Measurements from ENCODE around the gene CALN1.

Gene CALN1

DNA sequence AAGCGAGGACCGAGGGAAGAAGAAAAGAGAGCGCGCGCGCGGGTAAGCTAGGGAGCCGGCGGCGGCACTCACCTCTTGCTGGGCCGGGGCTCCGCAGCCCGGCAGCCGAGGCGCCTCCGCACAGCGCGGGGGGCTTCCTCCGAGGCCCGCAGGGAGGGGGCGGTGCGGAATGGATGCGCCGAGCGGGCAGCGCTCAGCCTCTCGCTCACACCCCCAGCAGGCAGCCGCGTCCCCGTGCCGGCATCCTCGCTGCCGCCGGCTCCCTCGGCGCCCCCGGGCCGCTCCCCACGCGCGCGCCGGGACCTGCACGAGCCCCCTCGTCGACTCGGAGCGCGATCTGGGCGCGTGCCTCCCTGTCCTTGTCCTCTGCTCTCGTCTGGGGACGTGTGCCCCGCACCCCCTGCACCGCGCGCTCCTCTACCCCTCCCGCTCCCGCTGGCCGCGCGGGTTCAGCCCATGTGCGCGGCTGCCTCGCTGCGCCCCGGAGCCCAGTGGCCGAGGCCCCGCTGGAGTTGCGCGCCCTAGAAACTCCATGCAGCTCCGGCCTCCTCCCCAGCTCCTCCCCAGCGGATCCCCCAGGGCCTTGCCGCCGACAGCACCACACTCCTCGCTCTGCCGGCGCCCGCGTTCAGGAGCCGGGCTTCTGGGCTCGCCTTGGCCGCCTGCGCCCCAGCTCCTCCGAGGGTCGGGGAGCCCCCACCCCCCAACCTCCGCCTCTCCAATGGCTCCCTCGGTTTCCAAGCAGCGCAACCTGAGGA is 75.3 kb downstream of the CALN1 start:
- TF ChIP-seq, protein P1, sequence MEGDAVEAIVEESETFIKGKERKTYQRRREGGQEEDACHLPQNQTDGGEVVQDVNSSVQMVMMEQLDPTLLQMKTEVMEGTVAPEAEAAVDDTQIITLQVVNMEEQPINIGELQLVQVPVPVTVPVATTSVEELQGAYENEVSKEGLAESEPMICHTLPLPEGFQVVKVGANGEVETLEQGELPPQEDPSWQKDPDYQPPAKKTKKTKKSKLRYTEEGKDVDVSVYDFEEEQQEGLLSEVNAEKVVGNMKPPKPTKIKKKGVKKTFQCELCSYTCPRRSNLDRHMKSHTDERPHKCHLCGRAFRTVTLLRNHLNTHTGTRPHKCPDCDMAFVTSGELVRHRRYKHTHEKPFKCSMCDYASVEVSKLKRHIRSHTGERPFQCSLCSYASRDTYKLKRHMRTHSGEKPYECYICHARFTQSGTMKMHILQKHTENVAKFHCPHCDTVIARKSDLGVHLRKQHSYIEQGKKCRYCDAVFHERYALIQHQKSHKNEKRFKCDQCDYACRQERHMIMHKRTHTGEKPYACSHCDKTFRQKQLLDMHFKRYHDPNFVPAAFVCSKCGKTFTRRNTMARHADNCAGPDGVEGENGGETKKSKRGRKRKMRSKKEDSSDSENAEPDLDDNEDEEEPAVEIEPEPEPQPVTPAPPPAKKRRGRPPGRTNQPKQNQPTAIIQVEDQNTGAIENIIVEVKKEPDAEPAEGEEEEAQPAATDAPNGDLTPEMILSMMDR (IDR thresholded peaks at IDR 0.05; ENCODE audit: low read depth, low read length), result no peak
- DNase-seq, result no peak
- Histone ChIP-seq H3K27me3 (peaks cover 27% of the 10 kb centered on the region), H3K36me3 (no peaks in the 10 kb centered on the region), H3K4me1 (no peaks in the 10 kb centered on the region), H3K9me3 (no peaks in the 10 kb centered on the region), H3K4me3 (ENCODE audit: low read depth, low read length) (no peak overlapping the region)

DNA sequence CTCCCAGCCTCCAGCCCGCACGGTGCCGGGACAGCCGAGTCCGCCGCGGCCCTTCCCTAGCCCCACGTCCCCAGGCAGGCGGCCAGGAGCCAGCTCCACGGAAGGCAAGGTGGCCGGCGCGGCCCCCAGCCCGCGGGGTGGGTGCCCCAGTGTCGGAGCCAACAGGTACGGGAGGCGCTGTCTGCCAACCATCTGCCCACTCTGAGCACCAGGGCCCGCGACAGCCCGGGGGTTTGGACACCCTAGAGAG is 75.8 kb downstream of the CALN1 start:
- TF ChIP-seq, protein P1 (IDR thresholded peaks at IDR 0.05; ENCODE audit: low read depth, low read length), result no peak
- Histone ChIP-seq H3K4me3 (ENCODE audit: low read depth, low read length) (no peak overlapping the region), H3K4me1 (no peaks in the 10 kb centered on the region), H3K36me3 (no peaks in the 10 kb centered on the region), H3K27me3 (peaks cover 27% of the 10 kb centered on the region), H3K9me3 (no peaks in the 10 kb centered on the region)
- DNase-seq, result no peak

DNA sequence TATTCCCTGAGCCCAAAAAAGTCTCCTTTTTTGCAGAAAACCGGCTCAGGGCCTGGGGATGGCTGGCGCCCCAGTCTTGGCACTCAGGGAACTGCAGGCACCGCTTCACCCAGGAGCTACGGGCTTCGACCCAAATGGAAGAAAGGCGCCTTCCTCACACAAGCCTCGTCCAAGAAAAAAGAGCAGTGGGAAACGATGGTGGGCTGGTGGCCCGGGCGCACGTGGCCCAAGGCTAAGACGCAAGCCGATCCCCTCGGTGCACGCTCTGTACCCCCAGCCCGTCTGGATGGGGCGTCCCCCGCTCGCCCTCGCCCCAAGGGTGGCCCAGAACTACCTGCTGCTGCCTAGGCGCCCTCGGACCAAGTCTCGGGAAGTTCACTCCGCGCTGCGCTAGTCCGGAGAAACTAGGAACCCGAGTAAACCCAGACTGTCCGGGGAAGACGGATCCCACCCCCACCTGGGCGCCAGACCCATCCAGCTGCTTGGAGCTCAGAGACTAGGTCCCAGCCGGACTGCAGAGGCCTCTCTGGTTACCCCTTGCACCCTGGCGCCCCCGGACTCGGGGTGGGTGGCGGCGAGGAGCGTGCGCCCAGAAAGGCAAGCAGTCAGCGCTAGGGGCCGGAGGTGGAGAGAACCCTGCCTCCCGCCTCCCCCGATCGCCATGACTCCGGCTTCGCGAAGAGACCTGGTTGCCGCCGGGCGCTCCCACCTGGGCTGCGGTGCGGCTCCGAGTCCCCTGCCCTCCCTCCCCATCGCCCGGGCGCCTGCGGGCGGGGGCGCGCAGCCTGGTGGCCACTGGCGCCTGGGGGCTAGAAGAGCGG is 76.4 kb downstream of the CALN1 start:
- Histone ChIP-seq H3K4me3 (ENCODE audit: low read depth, low read length) (no peak overlapping the region), H3K36me3 (no peaks in the 10 kb centered on the region), H3K9me3 (no peaks in the 10 kb centered on the region), H3K4me1 (no peaks in the 10 kb centered on the region), H3K27me3 (peaks cover 27% of the 10 kb centered on the region)
- DNase-seq, result no peak
- TF ChIP-seq, protein P1 (IDR thresholded peaks at IDR 0.05; ENCODE audit: low read depth, low read length), result no peak

- TF ChIP-seq, protein P1 (IDR thresholded peaks at IDR 0.05; ENCODE audit: low read depth, low read length), result no peak
- no peaks in the 10 kb centered on the region for H3K4me1 ChIP-seq
- no peak overlapping the region for H3K4me3 ChIP-seq (ENCODE audit: low read depth, low read length)
- H3K27me3 ChIP-seq, result peaks cover 27% of the 10 kb centered on the region
- no peaks in the 10 kb centered on the region for H3K9me3 ChIP-seq
- no peaks in the 10 kb centered on the region for H3K36me3 ChIP-seq
- no peak for DNase-seq
These were observed 77.4 kb downstream of the CALN1 start for GRCh38 chr7:72334698-72335097.

DNA sequence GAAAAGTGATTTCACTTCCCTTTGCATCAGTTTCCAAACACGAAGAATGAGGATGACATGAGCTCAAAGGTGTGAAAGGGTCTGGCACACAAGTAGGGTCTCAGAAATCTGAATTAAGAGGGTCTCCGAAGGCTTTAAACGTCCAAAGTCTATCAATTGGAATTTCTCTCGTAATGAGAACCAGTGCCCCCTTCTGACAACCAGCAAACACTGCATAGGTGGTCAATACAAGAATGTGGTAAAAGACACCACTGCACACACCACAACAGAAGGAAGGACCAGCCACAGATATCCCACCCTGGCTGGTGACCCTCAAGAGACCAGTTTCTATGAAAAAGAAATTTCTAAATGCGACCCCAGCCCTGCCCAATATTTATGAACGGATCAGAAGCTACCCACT is 78.1 kb downstream of the CALN1 start:
- no peak overlapping the region for H3K4me3 ChIP-seq (ENCODE audit: low read depth, low read length)
- DNase-seq, result no peak
- TF ChIP-seq, protein P1 (IDR thresholded peaks at IDR 0.05; ENCODE audit: low read depth, low read length), result peak; percentile 49
- no peaks in the 10 kb centered on the region for H3K36me3 ChIP-seq
- H3K4me1 ChIP-seq, result no peaks in the 10 kb centered on the region
- peaks cover 27% of the 10 kb centered on the region for H3K27me3 ChIP-seq
- H3K9me3 ChIP-seq, result no peaks in the 10 kb centered on the region

- Histone ChIP-seq H3K9me3 (no peaks in the 10 kb centered on the region), H3K36me3 (no peaks in the 10 kb centered on the region), H3K27me3 (no peaks in the 10 kb centered on the region), H3K4me3 (ENCODE audit: low read depth, low read length) (no peak overlapping the region), H3K4me1 (no peaks in the 10 kb centered on the region)
- DNase-seq, result no peak
- TF ChIP-seq, protein P1 (IDR thresholded peaks at IDR 0.05; ENCODE audit: low read depth, low read length), result no peak
These were observed 85.3 kb downstream of the CALN1 start for GRCh38 chr7:72326811-72327210.
